ENCODE data around the gene FRG1. TPM values are rescaled to one million over a fixed set of nuclear protein-coding genes. Genes with fewer than 3 reads are reported as not detected.
"Not testable (repeated sequence)": the region's sequence is repeated elsewhere in the genome, so short reads cannot be mapped to it uniquely, and the experiment has no call there.

The FRG1 gene
- total RNA-seq, 1 donor from 2014 or later, result 8.2 TPM

GRCh38 chr4:189985651-189986243, 45.1 kb downstream of the FRG1 start:
- not testable (repeated sequence) for DNase-seq (ENCODE audit: low spot score)

DNA sequence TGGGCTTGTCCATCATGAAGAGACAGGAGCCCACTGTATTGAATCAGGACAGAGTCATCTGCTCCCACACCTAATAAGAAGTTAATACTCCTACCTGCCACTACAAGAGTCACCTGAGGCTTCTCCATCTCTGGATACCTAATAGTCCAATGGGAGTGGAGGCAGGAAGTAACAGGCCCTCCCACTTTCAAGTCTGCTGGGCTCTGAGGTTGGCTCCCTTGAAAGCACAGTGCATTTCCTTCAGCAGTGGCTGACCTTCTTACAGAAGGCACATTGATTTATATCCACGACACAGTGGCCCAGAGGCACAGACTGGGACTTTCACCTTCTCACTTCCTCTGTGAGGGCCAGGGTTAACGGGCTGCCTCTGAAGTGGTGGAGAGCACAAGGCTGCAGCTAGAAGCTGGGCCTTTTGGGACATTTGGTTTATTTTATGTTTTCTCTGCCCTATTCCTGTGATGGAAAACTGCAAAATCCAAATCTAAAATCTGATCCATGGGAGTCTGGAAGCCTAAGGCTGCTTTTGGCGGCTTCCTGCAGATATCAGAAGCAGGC, 48.3 kb downstream of the FRG1 start:
- no peak for DNase-seq (ENCODE audit: low spot score)

GRCh38 chr4:189989941-189990340, 49.3 kb downstream of the FRG1 start:
- DNase-seq (ENCODE audit: low spot score), result not testable (repeated sequence)

Other genes with a start within 250 kb of the FRG1 start
- gene FRG2, start 86.4 kb downstream of the FRG1 start, total RNA-seq (ENCODE audit: insufficient read depth, low replicate concordance), result not detected
- gene DBET, start 123.6 kb downstream of the FRG1 start, total RNA-seq (ENCODE audit: insufficient read depth, low replicate concordance), result not detected
- gene DUX4, start 232.9 kb downstream of the FRG1 start, total RNA-seq (ENCODE audit: insufficient read depth, low replicate concordance), result 2.4 TPM

Measured in umbilical cord (tissue), 2 donors.